GM23338 (cell line): Measurements from ENCODE around the gene CFDP1. TPM values are rescaled to one million over a fixed set of nuclear protein-coding genes. Genes with fewer than 3 reads are reported as not detected.

Source experiments
- ATAC-seq: fragments of 200-7000 bp; cut with Tn5 transposase; 3 replicates; pipeline ENCODE4 v1.9.1; 2020
- DNase-seq: peaks from one replicate; pipeline ENCODE4 v3.0.0-alpha.2; 2015; ENCODE audit warnings: low spot score
- H2AFZ ChIP-seq: fragments of 200-600 bp; sonication (generic); 2 replicates; pipeline ENCODE4 v1.8.0; 2016; ENCODE audit warnings: antibody characterized with exemption, mild to moderate bottlenecking, moderate library complexity
- H3F3A ChIP-seq: fragments of 200-600 bp; sonication (generic); replicated peaks from 2 replicates; pipeline ENCODE4 v1.8.0; 2017; ENCODE audit warnings: antibody characterized with exemption, mixed run types, low read depth
- H3K27ac ChIP-seq: fragments of 200-600 bp; sonication (generic); 2 replicates; pipeline ENCODE4 v1.6.1; 2016; ENCODE audit warnings: low read depth
- H3K27me3 ChIP-seq: fragments of 200-600 bp; sonication (generic); 2 replicates; pipeline ENCODE4 v1.8.0; 2016; ENCODE audit warnings: mild to moderate bottlenecking, mixed run types, moderate library complexity; ENCODE audit not compliant: insufficient read depth
- H3K36me3 ChIP-seq: fragments of 200-600 bp; sonication (generic); 2 replicates; pipeline ENCODE4 v1.8.0; 2016; ENCODE audit warnings: mild to moderate bottlenecking; ENCODE audit not compliant: insufficient read depth
- H3K4me1 ChIP-seq: fragments of 200-600 bp; sonication (generic); 2 replicates; pipeline ENCODE4 v1.8.0; 2016; ENCODE audit warnings: mild to moderate bottlenecking, moderate library complexity; ENCODE audit not compliant: insufficient read depth
- H3K4me2 ChIP-seq: fragments of 200-600 bp; sonication (generic); 2 replicates; pipeline ENCODE4 v1.7.1; 2017; ENCODE audit warnings: mixed run types
- H3K4me3 ChIP-seq: fragments of 200-600 bp; sonication (generic); 2 replicates; pipeline ENCODE4 v1.6.1; 2016; ENCODE audit warnings: mixed run types
- H3K79me2 ChIP-seq: fragments of 200-600 bp; sonication (generic); replicated peaks from 2 replicates; pipeline ENCODE4 v1.8.0; 2017; ENCODE audit warnings: mild to moderate bottlenecking; ENCODE audit not compliant: insufficient read depth
- H3K9me2 ChIP-seq: fragments of 200-600 bp; sonication (generic); 2 replicates; pipeline ENCODE4 v1.8.0; 2017; ENCODE audit not compliant: insufficient read depth
- H4K20me1 ChIP-seq: fragments of 200-600 bp; sonication (generic); replicated peaks from 2 replicates; pipeline ENCODE4 v1.8.0; 2017; ENCODE audit warnings: mild to moderate bottlenecking; ENCODE audit not compliant: insufficient read depth
- H3K27ac Mint-ChIP-seq: 2 replicates; pipeline ENCODE4 v1.8.0; 2020; ENCODE audit warnings: inconsistent platforms, mild to moderate bottlenecking, moderate library complexity, mixed read lengths
- H3K27me3 Mint-ChIP-seq: 3 replicates; pipeline ENCODE4 v1.8.0; 2022; ENCODE audit warnings: low read depth, mild to moderate bottlenecking, moderate library complexity, mixed read lengths, inconsistent platforms; ENCODE audit not compliant: insufficient read depth, poor library complexity
- H3K36me3 Mint-ChIP-seq: 3 replicates; pipeline ENCODE4 v1.8.0; 2021; ENCODE audit warnings: low read depth, mild to moderate bottlenecking, inconsistent platforms, moderate library complexity, mixed read lengths
- H3K4me1 Mint-ChIP-seq: 3 replicates; pipeline ENCODE4 v1.8.0; 2020; ENCODE audit warnings: mild to moderate bottlenecking, inconsistent platforms, mixed read lengths
- H3K4me3 Mint-ChIP-seq: 3 replicates; pipeline ENCODE4 v1.8.0; 2021; ENCODE audit warnings: moderate library complexity, mild to moderate bottlenecking, inconsistent platforms, mixed read lengths
- H3K9me3 Mint-ChIP-seq: 3 replicates; pipeline ENCODE4 v1.8.0; 2020; ENCODE audit warnings: moderate library complexity, mild to moderate bottlenecking, inconsistent platforms, mixed read lengths
- EZH2 ChIP-seq: fragments of 200-600 bp; sonication (generic); IDR thresholded peaks from one replicate; pipeline ENCODE4 v1.8.0; 2017; ENCODE audit warnings: antibody characterized with exemption, mild to moderate bottlenecking, low read depth; ENCODE audit not compliant: unreplicated experiment
- EZH2phosphoT487 ChIP-seq: fragments of 200-600 bp; sonication (generic); IDR thresholded peaks from one replicate; pipeline ENCODE4 v1.8.1; 2018; ENCODE audit warnings: antibody characterized with exemption; ENCODE audit not compliant: unreplicated experiment
- NANOG ChIP-seq: IDR thresholded peaks from 2 replicates; pipeline ENCODE4 v1.6.1; 2016; ENCODE audit warnings: antibody characterized with exemption, borderline replicate concordance
- POLR2AphosphoS5 ChIP-seq: IDR thresholded peaks from 2 replicates; pipeline ENCODE4 v1.6.1; 2016; ENCODE audit warnings: antibody characterized with exemption, low read depth
- ZNF114 ChIP-seq: fragments of 250-450 bp; sonication (Bioruptor Pico); IDR thresholded peaks from 2 replicates; pipeline ENCODE4 v1.5.0; 2020; ENCODE audit warnings: mild to moderate bottlenecking, moderate library complexity
- ZNF462 ChIP-seq: fragments of 250-450 bp; sonication (Bioruptor Pico); IDR thresholded peaks from 2 replicates; pipeline ENCODE4 v1.5.0; 2020; ENCODE audit warnings: mild to moderate bottlenecking, moderate library complexity
- polyA plus RNA-seq: library from polyadenylated mRNA; unstranded; fragments of >200 nt; fragmentation: Nextera tagmentation; extraction: Ambion mirVana; gene quantifications from 2 replicates; pipeline ENCODE4 v1.2.1, GENCODE V29; 2016
- total RNA-seq: library from RNA; depleted of rRNA; stranded (reverse); fragments of >200 nt; shearing (Covaris generic); gene quantifications from 2 replicates; pipeline ENCODE4 v1.2.3, GENCODE V29; 2014
- TF ChIP-seq, protein P1 (sequence below): IDR thresholded peaks from 2 replicates; pipeline ENCODE4 v1.6.1; 2016; ENCODE audit warnings: antibody characterized with exemption

The CFDP1 gene
- total and polyA plus RNA-seq, 2 experiments from 2014 or later = 89.9 to 224 TPM

DNA sequence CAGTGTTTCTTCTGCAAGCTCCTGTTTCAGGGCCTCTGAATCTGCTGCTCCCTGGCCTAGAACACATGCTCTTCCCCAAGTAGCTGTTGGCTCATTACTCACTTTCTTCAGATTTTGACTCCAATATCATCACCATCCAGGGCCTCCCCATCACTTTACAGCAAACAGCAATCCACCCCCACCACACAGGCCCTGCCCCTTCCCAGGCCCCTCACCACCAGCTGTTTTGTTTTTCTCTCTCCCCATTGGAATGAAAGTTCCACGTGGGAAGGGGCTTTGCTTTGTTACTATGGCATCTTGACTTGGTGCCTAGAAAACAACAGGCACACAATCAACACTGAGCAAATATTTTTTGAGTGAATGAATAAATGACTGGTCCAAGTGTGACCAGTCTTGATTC lies 27.1 kb upstream of the CFDP1 start (continued):
- no peak for TF ChIP-seq ZNF462 (CRISPR knock-in tag)

DNA sequence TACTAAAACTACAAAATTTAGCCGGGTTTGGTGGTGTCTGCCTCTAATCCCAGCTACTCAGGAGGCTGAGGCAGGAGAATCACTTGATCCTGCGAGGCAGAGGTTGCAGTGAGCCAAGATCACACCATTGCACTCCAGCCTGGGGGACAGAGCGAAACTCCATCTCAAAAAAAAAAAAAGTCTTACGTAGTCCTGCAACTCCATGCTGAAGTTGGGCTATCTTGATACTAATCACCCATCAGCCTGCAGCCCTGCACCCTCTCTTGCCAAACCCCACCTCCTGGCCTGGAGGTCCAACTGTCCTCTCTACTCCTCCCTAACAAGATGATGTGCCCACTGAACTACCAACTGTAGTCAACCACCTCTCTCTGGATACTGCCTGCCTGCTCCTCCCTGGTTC lies 26.4 kb upstream of the CFDP1 start:
- H3F3A ChIP-seq = no peaks in the 10 kb centered on the region
- no peak overlapping the region for H3K27ac ChIP-seq
- no peak overlapping the region for H2AFZ ChIP-seq
- H3K9me3 Mint-ChIP-seq = no peaks in the 10 kb centered on the region
- H3K4me2 ChIP-seq = no peak overlapping the region
- no peak overlapping the region; the same call in 2 of the 3 replicates for H3K4me3 Mint-ChIP-seq
- H3K36me3 ChIP-seq = no peaks in the 10 kb centered on the region
- H3K4me3 ChIP-seq = no peak overlapping the region
- DNase-seq = no peak
- ATAC-seq = no peak
- no peak overlapping the region; the same call in 1 of the 2 replicates for H3K27ac Mint-ChIP-seq
- H3K4me1 ChIP-seq = peaks cover 33% of the 10 kb centered on the region
- H3K4me1 Mint-ChIP-seq = peaks cover 58% of the 10 kb centered on the region
- H3K9me2 ChIP-seq = no peaks in the 10 kb centered on the region
- H3K27me3 Mint-ChIP-seq = peaks cover 14% of the 10 kb centered on the region
- no peaks in the 10 kb centered on the region for H3K27me3 ChIP-seq
- peaks cover 91% of the 10 kb centered on the region for H3K79me2 ChIP-seq
- H4K20me1 ChIP-seq = peaks cover 71% of the 10 kb centered on the region
- peaks cover 10% of the 10 kb centered on the region for H3K36me3 Mint-ChIP-seq
- no peak for TF ChIP-seq POLR2AphosphoS5
- no peak for TF ChIP-seq EZH2
- TF ChIP-seq NANOG = no peak
- TF ChIP-seq, protein P1, sequence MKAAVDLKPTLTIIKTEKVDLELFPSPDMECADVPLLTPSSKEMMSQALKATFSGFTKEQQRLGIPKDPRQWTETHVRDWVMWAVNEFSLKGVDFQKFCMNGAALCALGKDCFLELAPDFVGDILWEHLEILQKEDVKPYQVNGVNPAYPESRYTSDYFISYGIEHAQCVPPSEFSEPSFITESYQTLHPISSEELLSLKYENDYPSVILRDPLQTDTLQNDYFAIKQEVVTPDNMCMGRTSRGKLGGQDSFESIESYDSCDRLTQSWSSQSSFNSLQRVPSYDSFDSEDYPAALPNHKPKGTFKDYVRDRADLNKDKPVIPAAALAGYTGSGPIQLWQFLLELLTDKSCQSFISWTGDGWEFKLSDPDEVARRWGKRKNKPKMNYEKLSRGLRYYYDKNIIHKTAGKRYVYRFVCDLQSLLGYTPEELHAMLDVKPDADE = no peak
- no peak for TF ChIP-seq ZNF114 (CRISPR knock-in tag)
- TF ChIP-seq ZNF462 (CRISPR knock-in tag) = no peak
- TF ChIP-seq EZH2phosphoT487 = no peak
